Mucosa of rectum (tissue), 2 donors: ENCODE data around the gene RBM47.

ENCODE experiments used
- H3K27ac ChIP-seq, 2 donors: one replicate each; pipeline ENCODE4 v1.7.0; 2013; ENCODE audit warnings: inconsistent platforms in 2 of 2, low read depth in 2 of 2, low read length in 2 of 2
- H3K27me3 ChIP-seq, 2 donors: one replicate each; pipeline ENCODE4 v1.7.0; 2013; ENCODE audit warnings: low read length in 2 of 2; ENCODE audit not compliant: control insufficient read depth in 2 of 2, insufficient read depth in 2 of 2
- H3K36me3 ChIP-seq, 2 donors: one replicate each; pipeline ENCODE4 v1.7.0; 2013; ENCODE audit warnings: low read length in 2 of 2; ENCODE audit not compliant: control insufficient read depth in 2 of 2, insufficient read depth in 2 of 2
- H3K4me1 ChIP-seq, 2 donors: one replicate each; pipeline ENCODE4 v1.7.0; 2013; ENCODE audit warnings: low read length in 2 of 2, mild to moderate bottlenecking in 1 of 2; ENCODE audit not compliant: control insufficient read depth in 2 of 2, insufficient read depth in 2 of 2
- H3K4me3 ChIP-seq, 2 donors: one replicate each; pipeline ENCODE4 v1.7.0; 2013; ENCODE audit warnings: low read length in 2 of 2
- H3K9ac ChIP-seq, 2 donors: one replicate each; pipeline ENCODE4 v1.7.0; 2013; ENCODE audit warnings: low read length in 2 of 2, low read depth in 1 of 2, mild to moderate bottlenecking in 1 of 2
- H3K9me3 ChIP-seq, 2 donors: one replicate each; pipeline ENCODE4 v1.7.0; 2013; ENCODE audit warnings: low read length in 2 of 2; ENCODE audit not compliant: control insufficient read depth in 2 of 2
- donor health status: healthy.
- donor health status: Normal muscosa, but diverticular disease.

Gene RBM47

DNA sequence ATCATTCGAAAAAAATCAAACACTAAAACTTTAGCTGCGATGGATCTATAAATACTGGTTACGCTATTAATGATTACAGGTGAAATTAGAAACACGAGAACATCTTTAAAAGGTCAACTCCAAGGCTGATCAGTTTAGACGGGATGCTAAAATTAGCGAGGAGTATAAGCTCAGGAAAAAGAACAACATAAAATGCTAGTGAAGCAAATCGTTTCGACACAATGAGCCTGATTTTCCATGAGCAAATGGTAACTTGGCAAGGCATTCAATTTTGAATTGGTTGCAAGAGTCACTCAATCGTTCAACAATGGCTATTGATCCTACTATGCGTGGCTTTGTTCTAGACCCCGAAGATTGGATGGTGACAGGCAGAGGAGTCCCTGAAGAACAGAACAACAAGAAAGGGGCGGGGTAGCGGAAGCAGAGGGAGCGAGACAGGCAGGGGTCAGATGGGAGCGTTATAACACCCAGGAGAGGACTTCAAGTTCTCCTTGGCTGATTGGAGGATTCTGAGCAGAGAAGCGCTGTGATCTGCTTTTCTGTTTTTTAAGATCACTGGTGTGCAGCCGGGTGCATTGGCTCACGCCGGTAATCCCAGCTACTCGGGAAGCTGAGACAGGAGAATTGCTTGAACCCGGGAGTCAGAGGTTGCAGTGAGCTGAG lies 146.5 kb downstream of the RBM47 start:
- H3K4me3 ChIP-seq = no peak overlapping the region
- peaks cover 0 to 2% of the 10 kb centered on the region in 2 donors for H3K4me1 ChIP-seq

DNA sequence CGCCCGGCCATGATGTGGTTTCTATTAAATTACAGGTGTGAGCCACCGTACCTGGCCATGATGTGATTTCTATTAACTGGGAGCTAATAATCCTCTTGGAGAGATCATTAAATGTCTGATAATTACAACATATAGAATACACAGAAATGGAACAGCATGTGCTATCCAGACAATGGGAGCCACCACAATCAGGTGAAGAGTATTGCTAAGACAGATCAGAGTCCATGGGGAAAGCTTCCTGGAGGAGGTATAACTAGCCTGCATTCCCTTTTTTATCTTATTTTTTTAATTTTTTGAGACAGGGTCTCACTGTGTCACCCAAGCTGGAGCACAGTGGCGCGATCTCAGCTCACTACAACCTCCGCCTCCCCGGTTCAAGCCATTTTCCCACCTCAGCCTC lies 147.7 kb downstream of the RBM47 start:
- H3K27ac ChIP-seq = no peak overlapping the region
- peaks cover 9 to 12% of the 10 kb centered on the region in 2 donors for H3K36me3 ChIP-seq
- H3K4me3 ChIP-seq = no peak overlapping the region
- H3K9me3 ChIP-seq = no peaks in the 10 kb centered on the region
- peaks cover 6 to 9% of the 10 kb centered on the region in 2 donors for H3K4me1 ChIP-seq
- no peak overlapping the region for H3K9ac ChIP-seq
- no peaks in the 10 kb centered on the region for H3K27me3 ChIP-seq

More for the DNA sequence above, 146.5 kb downstream of the RBM47 start:
- Histone ChIP-seq H3K27me3 (no peaks in the 10 kb centered on the region), H3K9me3 (no peaks in the 10 kb centered on the region), H3K27ac (no peak overlapping the region), H3K9ac (no peak overlapping the region), H3K36me3 (peaks cover 9 to 12% of the 10 kb centered on the region in 2 donors)

DNA sequence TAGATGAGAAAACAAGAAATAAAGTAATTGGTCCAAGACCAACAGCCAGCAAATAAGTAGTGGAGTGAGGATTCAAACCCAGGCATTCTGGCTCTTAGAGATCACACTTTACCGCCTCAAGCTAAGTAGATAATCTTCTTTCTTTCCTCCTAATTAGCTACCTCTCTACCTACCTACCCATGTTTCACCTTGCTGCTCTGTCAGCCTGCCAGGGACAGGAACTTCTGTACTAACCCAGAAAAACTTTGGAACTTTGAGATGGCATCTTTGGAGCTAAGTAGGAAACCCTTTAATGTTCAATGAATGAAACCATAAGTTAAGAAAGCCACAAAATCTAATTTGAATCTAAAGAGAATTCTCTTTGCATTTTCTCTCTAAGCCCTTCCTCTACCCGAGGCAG lies 149.4 kb downstream of the RBM47 start:
- H3K9ac ChIP-seq = no peak overlapping the region
- peaks cover 14 to 21% of the 10 kb centered on the region in 2 donors for H3K4me1 ChIP-seq
- H3K9me3 ChIP-seq = no peaks in the 10 kb centered on the region
- H3K36me3 ChIP-seq = peaks cover 7 to 9% of the 10 kb centered on the region in 2 donors
- no peak overlapping the region for H3K27ac ChIP-seq
- H3K27me3 ChIP-seq = no peaks in the 10 kb centered on the region
- no peak overlapping the region for H3K4me3 ChIP-seq

DNA sequence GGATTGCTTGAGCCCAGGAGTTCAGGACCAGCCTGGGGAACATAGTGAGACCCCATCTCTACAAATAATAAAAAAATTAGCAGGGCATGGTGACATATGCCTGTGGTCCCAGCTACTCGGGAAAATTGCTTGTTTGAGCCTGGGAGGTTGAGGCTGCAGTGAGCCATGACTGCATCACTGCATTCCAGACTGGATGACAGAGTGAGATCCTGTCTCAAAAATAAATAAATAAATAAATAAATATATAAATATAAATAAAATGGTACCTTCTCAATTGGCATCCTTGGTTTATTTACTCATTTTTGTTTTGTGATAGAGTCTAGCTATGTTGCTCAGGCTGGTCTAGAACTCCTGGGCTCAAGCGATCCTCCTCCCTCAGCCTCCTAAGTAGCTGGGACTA lies 150.3 kb downstream of the RBM47 start:
- Histone ChIP-seq H3K27me3 (no peaks in the 10 kb centered on the region), H3K4me1 (peaks cover 15 to 28% of the 10 kb centered on the region in 2 donors), H3K27ac (no peak overlapping the region), H3K9me3 (no peaks in the 10 kb centered on the region), H3K36me3 (peaks cover 6 to 9% of the 10 kb centered on the region in 2 donors), H3K9ac (no peak overlapping the region), H3K4me3 (no peak overlapping the region)

DNA sequence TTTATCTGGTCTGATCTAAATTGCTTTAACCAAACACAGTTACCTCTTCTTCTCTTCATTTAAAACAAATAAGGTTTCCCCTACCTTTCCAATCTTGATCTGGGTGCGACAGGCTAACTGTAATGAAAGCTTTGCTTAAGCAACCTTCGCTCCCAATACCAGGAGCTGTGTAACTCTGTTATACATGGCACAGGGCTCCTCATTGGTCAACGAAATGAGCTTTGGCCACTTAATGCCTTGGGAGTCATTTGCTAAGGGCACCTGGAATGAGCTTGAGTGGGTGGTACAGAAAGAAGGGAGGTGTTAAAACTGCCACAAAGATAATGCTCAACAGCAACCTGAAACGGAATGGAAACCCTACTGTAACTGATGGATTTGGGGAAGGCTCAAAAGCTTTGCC lies 154.1 kb downstream of the RBM47 start:
- peaks cover 0 to 5% of the 10 kb centered on the region in 2 donors for H3K36me3 ChIP-seq
- H3K4me1 ChIP-seq = peaks cover 33 to 41% of the 10 kb centered on the region in 2 donors
- no peaks in the 10 kb centered on the region for H3K9me3 ChIP-seq
- H3K4me3 ChIP-seq = peak overlapping the region in 1 of 2 donors; percentile 32
- peak overlapping the region; percentile 41 to 60 for H3K27ac ChIP-seq
- H3K27me3 ChIP-seq = no peaks in the 10 kb centered on the region
- no peak overlapping the region for H3K9ac ChIP-seq

DNA sequence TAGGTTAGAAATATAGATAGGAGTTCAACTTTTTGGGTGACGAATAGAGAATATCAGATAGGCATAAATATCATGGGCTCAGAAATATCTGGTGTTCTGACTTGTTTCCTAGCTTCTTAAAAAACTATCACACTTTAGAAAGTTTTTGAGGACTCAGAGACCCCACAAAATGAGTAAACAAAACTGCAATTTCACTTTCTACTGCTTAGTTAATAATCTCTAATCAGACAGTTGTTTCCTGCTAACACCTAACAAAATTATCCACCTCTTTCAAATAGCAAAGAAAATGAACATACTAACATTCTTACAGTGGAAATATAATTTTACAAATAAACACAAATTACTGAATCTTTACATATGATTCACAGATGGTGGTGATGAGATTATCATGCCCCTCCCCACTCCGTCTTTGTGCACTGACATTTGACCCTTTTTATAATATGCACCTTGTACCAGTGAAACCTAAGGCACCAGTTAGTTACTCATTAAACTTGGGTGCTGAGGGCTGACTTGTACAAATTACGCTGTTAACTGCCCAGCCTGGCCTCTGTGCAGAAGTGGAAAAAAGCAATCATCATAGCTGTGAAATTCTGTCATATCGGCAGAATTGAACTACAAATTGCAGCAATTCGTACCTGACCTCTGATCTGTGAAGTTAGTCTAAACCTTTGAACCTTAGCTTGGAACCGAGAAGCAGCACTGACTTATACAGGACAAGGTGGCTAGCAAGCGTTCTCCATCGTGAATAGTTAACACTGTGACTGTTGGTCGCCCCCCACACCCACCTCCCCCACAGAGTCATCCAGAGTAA lies 155.9 kb downstream of the RBM47 start:
- Histone ChIP-seq H3K36me3 (peaks cover 0 to 3% of the 10 kb centered on the region in 2 donors), H3K9me3 (no peaks in the 10 kb centered on the region), H3K4me1 (peaks cover 37 to 45% of the 10 kb centered on the region in 2 donors), H3K4me3 (peak overlapping the region in 1 of 2 donors; percentile 57), H3K9ac (no peak overlapping the region), H3K27ac (peak overlapping the region; percentile 50 to 57), H3K27me3 (no peaks in the 10 kb centered on the region)

DNA sequence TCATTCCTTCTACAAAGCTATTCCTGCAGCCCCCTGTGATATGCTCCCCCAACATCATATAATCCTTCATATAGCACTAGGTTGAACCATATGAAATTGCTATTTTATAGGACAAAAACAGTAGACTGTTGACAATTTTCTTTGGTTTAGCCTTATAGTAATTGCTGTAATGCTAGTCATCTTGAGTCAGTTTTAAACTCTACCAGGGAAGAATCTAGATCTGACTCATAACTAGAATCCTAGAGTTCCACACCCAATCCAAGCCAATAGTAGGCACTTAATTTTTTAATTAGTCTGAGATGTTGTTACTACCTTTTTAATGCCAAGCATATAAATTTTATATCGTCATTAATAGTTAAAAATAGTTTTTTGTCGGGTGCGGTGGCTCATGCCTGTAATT lies 157.7 kb downstream of the RBM47 start:
- H3K9me3 ChIP-seq = no peaks in the 10 kb centered on the region
- H3K36me3 ChIP-seq = peaks cover 0 to 3% of the 10 kb centered on the region in 2 donors
- H3K4me3 ChIP-seq = no peak overlapping the region
- no peaks in the 10 kb centered on the region for H3K27me3 ChIP-seq
- H3K4me1 ChIP-seq = peaks cover 35 to 38% of the 10 kb centered on the region in 2 donors
- no peak overlapping the region for H3K27ac ChIP-seq
- H3K9ac ChIP-seq = no peak overlapping the region

DNA sequence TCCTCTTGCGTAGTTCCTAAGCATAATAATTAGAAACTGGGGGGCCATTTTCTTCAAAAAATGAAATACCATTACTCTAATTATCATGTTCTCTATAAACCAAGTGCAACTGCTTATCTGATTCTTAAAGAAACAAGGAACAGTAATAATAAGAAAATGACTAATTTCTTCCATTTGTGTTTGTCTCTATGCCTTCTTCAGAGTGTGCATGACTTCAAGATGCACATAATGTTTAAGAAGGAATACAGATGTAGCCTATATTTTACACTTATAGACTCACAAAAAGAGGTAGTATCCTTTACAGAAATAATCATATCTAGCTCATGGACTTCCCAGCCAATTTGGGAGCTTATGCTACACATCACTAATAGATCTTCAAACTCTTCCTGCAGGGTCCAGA lies 162.9 kb downstream of the RBM47 start:
- no peaks in the 10 kb centered on the region for H3K27me3 ChIP-seq
- no peak overlapping the region for H3K27ac ChIP-seq
- H3K9me3 ChIP-seq = no peaks in the 10 kb centered on the region
- no peak overlapping the region for H3K4me3 ChIP-seq
- no peak overlapping the region for H3K9ac ChIP-seq
- peaks cover 9 to 10% of the 10 kb centered on the region in 2 donors for H3K4me1 ChIP-seq
- peaks cover 22 to 27% of the 10 kb centered on the region in 2 donors for H3K36me3 ChIP-seq

DNA sequence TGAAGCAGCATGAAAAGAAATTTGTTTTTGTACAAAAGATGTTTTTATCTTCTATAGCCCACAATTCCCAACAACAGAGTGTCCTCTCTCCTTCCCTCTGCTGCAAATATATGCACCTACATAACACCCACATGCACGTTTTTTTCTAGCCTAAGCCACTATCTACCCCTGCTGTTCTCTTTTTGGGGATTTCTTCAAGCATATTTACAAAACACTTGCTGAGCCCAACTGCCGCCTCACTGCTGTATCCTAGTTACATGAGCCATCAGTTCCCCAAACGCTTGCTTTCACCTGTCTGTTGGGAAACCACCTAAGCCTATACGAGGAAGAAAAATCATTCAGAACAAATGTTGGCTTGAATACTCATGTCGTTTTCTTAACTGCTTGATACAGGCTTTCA lies 167.3 kb downstream of the RBM47 start:
- Histone ChIP-seq H3K36me3 (peaks cover 24 to 25% of the 10 kb centered on the region in 2 donors), H3K4me1 (peaks cover 4 to 15% of the 10 kb centered on the region in 2 donors), H3K4me3 (no peak overlapping the region), H3K27me3 (no peaks in the 10 kb centered on the region), H3K9me3 (no peaks in the 10 kb centered on the region), H3K27ac (no peak overlapping the region), H3K9ac (no peak overlapping the region)

DNA sequence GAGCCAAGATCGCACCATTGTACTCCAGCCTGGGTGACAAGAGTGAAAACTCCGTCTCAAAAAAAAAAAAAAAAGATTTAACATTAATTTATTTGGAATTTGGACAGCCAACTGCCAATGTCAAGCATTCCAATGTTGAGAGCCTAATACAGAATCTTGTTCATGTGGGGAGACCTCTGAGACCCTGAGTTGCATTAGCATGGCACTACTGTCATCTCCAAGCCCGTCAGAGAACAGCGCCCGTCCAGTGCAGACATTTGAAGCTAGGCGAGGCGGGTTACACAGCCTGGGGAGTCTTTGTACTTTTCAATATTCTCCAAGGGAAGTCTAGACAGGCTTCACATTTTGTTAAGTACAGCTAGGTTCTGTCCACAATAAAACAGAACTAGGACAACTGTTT lies 167.8 kb downstream of the RBM47 start:
- Histone ChIP-seq H3K9ac (no peak overlapping the region), H3K4me1 (peaks cover 4 to 15% of the 10 kb centered on the region in 2 donors), H3K27me3 (no peaks in the 10 kb centered on the region), H3K27ac (no peak overlapping the region), H3K9me3 (no peaks in the 10 kb centered on the region), H3K36me3 (peaks cover 24 to 25% of the 10 kb centered on the region in 2 donors), H3K4me3 (no peak overlapping the region)
